ENCODE data around the gene UBXN4.

GRCh38 chr2:135773917-135774316 lies 32.3 kb downstream of the UBXN4 start:
- TF ChIP-seq CTCF (conservative IDR thresholded peaks at IDR 0.05) = no peak
- TF ChIP-seq ZFX (IDR thresholded peaks at IDR 0.05) = no peak

Data from C4-2B (cell line).